Measurements from ENCODE around the gene KLF13. TPM values are rescaled to one million over a fixed set of nuclear protein-coding genes. Genes with fewer than 3 reads are reported as not detected.

The KLF13 gene
- total RNA-seq, 1 donor from 2014 or later: 31.0 TPM

DNA sequence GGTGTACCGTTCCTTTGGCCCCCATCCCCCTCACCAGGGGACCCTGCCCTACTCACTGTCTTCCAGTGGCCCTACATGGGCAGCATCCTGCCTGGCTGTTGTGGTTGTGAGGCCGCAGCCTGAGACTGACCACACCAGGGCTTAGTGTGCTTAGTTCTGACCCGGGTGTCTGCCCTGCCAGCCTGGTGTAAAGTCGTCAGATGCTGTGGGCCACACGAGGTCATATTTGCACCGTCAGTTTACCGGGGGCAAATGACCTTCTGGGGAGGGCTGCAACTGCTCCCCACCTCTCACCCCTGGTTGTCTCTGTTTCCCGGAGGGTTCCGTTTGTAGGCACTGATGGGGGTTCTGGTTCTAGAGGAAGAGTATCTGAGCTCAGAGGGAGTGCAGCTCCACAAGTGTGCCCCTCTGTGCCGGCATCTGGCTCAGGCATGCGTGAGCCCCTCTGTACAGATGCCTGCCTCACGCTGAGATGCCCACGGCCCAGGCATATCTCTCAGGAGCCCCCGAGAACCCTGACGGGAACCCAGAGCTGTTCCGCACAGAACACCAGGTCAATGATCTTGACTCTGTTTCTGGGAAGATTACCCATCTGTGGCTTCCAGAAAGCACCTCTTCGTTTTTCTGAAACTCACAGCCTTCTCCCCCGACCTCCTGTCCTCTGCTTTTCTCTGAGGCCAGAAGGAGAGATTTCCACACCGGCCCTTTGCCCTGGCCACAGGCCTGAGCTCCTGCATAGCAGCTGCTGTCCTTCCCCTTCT is 19.2 kb downstream of the KLF13 start:
- H3K36me3 ChIP-seq (ENCODE audit: insufficient read depth, low read length): no peaks in the 10 kb centered on the region
- H3K4me3 Mint-ChIP-seq (ENCODE audit: unreplicated experiment): no peak overlapping the region
- FAIRE-seq (no peak), DNase-seq (ENCODE audit: low read depth) (no peak)
- H3K9me3 Mint-ChIP-seq (ENCODE audit: unreplicated experiment): peaks cover 2% of the 10 kb centered on the region
- H3K4me3 ChIP-seq (ENCODE audit: insufficient read depth, low read depth, low read length): no peak overlapping the region
- H3K79me2 ChIP-seq (ENCODE audit: insufficient read depth, low read length): peaks cover 96% of the 10 kb centered on the region
- peaks cover 4% of the 10 kb centered on the region for H3K4me1 ChIP-seq (ENCODE audit: insufficient read depth, low read length)
- H3K36me3 Mint-ChIP-seq (ENCODE audit: low read depth, unreplicated experiment): peaks cover 3% of the 10 kb centered on the region
- H3K9me3 ChIP-seq (ENCODE audit: insufficient read depth, low read depth, low read length): no peaks in the 10 kb centered on the region
- no peaks in the 10 kb centered on the region for H3K27me3 ChIP-seq (ENCODE audit: insufficient read depth, low read length)
- H3K27ac Mint-ChIP-seq (ENCODE audit: unreplicated experiment): no peak overlapping the region
- H2AFZ ChIP-seq (ENCODE audit: low read depth, low read length): no peak overlapping the region
- no peak overlapping the region for H3K4me2 ChIP-seq (ENCODE audit: low read length)
- H3K27me3 Mint-ChIP-seq (ENCODE audit: low read depth, unreplicated experiment): no peaks in the 10 kb centered on the region
- H3K4me1 Mint-ChIP-seq (ENCODE audit: low read depth, unreplicated experiment): peaks cover 1% of the 10 kb centered on the region
- peaks cover 100% of the 10 kb centered on the region for H4K20me1 ChIP-seq (ENCODE audit: insufficient read depth, low read length)
- TF ChIP-seq, protein P1, sequence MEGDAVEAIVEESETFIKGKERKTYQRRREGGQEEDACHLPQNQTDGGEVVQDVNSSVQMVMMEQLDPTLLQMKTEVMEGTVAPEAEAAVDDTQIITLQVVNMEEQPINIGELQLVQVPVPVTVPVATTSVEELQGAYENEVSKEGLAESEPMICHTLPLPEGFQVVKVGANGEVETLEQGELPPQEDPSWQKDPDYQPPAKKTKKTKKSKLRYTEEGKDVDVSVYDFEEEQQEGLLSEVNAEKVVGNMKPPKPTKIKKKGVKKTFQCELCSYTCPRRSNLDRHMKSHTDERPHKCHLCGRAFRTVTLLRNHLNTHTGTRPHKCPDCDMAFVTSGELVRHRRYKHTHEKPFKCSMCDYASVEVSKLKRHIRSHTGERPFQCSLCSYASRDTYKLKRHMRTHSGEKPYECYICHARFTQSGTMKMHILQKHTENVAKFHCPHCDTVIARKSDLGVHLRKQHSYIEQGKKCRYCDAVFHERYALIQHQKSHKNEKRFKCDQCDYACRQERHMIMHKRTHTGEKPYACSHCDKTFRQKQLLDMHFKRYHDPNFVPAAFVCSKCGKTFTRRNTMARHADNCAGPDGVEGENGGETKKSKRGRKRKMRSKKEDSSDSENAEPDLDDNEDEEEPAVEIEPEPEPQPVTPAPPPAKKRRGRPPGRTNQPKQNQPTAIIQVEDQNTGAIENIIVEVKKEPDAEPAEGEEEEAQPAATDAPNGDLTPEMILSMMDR (IDR thresholded peaks at IDR 0.05; ENCODE audit: insufficient read depth, low read depth, low read length): no peak
- TF ChIP-seq EZH2 (IDR thresholded peaks at IDR 0.05; ENCODE audit: insufficient read depth, low read length): no peak
- no peak overlapping the region for H3K9ac ChIP-seq (ENCODE audit: low read length)
- no peak overlapping the region for H3K27ac ChIP-seq (ENCODE audit: low read depth, low read length)

DNA sequence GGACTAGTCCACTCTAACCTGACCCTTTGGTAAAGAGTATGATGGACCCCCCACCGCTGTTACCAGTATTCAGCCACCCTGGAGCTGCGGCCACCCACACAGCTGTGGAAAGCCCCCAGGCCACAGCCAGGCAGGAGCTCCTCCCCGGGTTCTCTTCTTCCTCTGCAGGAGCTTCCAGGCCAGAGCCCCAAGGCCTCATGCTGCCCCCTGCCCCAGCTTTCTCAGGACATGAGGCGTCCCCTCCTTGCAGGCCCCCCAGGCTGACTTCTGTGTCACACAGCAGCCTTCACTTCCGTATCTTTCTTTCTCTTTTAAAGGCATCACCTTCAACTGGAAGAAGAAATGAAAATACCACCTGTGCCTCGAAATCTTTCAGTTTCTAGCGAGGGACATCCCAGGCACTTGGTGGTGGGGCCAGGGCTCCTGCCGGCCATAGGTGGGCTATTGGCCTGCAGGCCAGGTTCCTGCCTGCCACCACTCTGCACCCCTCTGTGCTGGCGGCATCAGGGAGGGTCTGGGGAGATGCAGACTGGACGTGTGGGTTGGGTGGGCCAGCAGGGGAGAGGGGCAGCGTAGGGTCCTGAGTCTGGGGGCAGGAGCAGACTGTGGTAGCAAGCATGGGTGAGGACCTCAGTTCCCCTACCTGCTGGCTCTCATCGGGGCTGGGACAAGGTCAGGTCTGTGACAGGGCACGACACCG is 19.9 kb downstream of the KLF13 start:
- H3K27ac ChIP-seq (ENCODE audit: low read depth, low read length): no peak overlapping the region
- Mint-ChIP-seq H3K9me3 (ENCODE audit: unreplicated experiment) (no peaks in the 10 kb centered on the region), H3K4me3 (ENCODE audit: unreplicated experiment) (no peak overlapping the region), H3K27ac (ENCODE audit: unreplicated experiment) (no peak overlapping the region), H3K36me3 (ENCODE audit: low read depth, unreplicated experiment) (peaks cover 3% of the 10 kb centered on the region), H3K27me3 (ENCODE audit: low read depth, unreplicated experiment) (no peaks in the 10 kb centered on the region), H3K4me1 (ENCODE audit: low read depth, unreplicated experiment) (peaks cover 3% of the 10 kb centered on the region)
- peaks cover 100% of the 10 kb centered on the region for H4K20me1 ChIP-seq (ENCODE audit: insufficient read depth, low read length)
- no peak overlapping the region for H3K4me3 ChIP-seq (ENCODE audit: insufficient read depth, low read depth, low read length)
- peaks cover 4% of the 10 kb centered on the region for H3K4me1 ChIP-seq (ENCODE audit: insufficient read depth, low read length)
- no peaks in the 10 kb centered on the region for H3K9me3 ChIP-seq (ENCODE audit: insufficient read depth, low read depth, low read length)
- H3K4me2 ChIP-seq (ENCODE audit: low read length): no peak overlapping the region
- TF ChIP-seq, protein P1 (IDR thresholded peaks at IDR 0.05; ENCODE audit: insufficient read depth, low read depth, low read length): no peak
- no peak for TF ChIP-seq EZH2 (IDR thresholded peaks at IDR 0.05; ENCODE audit: insufficient read depth, low read length)
- H2AFZ ChIP-seq (ENCODE audit: low read depth, low read length): no peak overlapping the region
- FAIRE-seq (no peak), DNase-seq (ENCODE audit: low read depth) (no peak)
- H3K9ac ChIP-seq (ENCODE audit: low read length): no peak overlapping the region
- no peaks in the 10 kb centered on the region for H3K27me3 ChIP-seq (ENCODE audit: insufficient read depth, low read length)
- no peaks in the 10 kb centered on the region for H3K36me3 ChIP-seq (ENCODE audit: insufficient read depth, low read length)
- H3K79me2 ChIP-seq (ENCODE audit: insufficient read depth, low read length): peaks cover 94% of the 10 kb centered on the region

All from astrocyte (in vitro differentiated cells and primary cell).